DND-41 (cell line): ENCODE measurements around the gene ZFP36L2.

Source experiments
- ATAC-seq: fragments of 200-7000 bp; cut with Tn5 transposase; 3 replicates; pipeline ENCODE4 v1.9.1; 2021; ENCODE audit warnings: low read depth; ENCODE audit not compliant: insufficient read depth
- DNase-seq: peaks from one replicate; pipeline ENCODE4 v3.0.0-alpha.2; 2020
- H2AFZ ChIP-seq: 2 replicates; pipeline ENCODE4 v1.6.0; 2012; ENCODE audit warnings: low read depth, low read length
- H3K27ac ChIP-seq: 2 replicates; pipeline ENCODE4 v1.5.1; 2012; ENCODE audit warnings: low read length, inconsistent platforms
- H3K27me3 ChIP-seq: fragments of 200-600 bp; sonication (generic); 2 replicates; pipeline ENCODE4 v1.6.0; 2012; ENCODE audit warnings: low read length, mild to moderate bottlenecking, inconsistent platforms; ENCODE audit not compliant: insufficient read depth, poor library complexity
- H3K36me3 ChIP-seq: 2 replicates; pipeline ENCODE4 v1.5.1; 2012; ENCODE audit warnings: low read length, inconsistent platforms; ENCODE audit not compliant: insufficient read depth
- H3K4me1 ChIP-seq: 2 replicates; pipeline ENCODE4 v1.5.1; 2012; ENCODE audit warnings: mild to moderate bottlenecking, low read length; ENCODE audit not compliant: insufficient read depth
- H3K4me2 ChIP-seq: 2 replicates; pipeline ENCODE4 v1.6.0; 2012; ENCODE audit warnings: mild to moderate bottlenecking, moderate library complexity, low read length, inconsistent platforms; ENCODE audit not compliant: insufficient read depth
- H3K4me3 ChIP-seq, 2 experiments: fragments of 200-600 bp in 1 of 2; shearing (Covaris generic) in 1 of 2; 2 replicates each; pipeline ENCODE4 v1.5.1; 2012 to 2016; ENCODE audit warnings: inconsistent platforms in 2 of 2, low read length in 2 of 2, mild to moderate bottlenecking in 2 of 2, low read depth in 1 of 2, moderate library complexity in 1 of 2
- H3K79me2 ChIP-seq: 2 replicates; pipeline ENCODE4 v1.6.0; 2012; ENCODE audit warnings: low read length, inconsistent platforms; ENCODE audit not compliant: insufficient read depth
- H3K9ac ChIP-seq: 2 replicates; pipeline ENCODE4 v1.6.0; 2012; ENCODE audit warnings: low read depth, mild to moderate bottlenecking, inconsistent platforms, low read length, moderate library complexity
- H3K9me3 ChIP-seq: 2 replicates; pipeline ENCODE4 v1.5.1; 2012; ENCODE audit warnings: low read length, moderate library complexity, mild to moderate bottlenecking, inconsistent platforms; ENCODE audit not compliant: insufficient read depth, severe bottlenecking
- H4K20me1 ChIP-seq: 2 replicates; pipeline ENCODE4 v1.6.0; 2012; ENCODE audit warnings: low read length; ENCODE audit not compliant: insufficient read depth
- CTCF ChIP-seq: IDR thresholded peaks from 2 replicates; pipeline ENCODE4 v1.5.1; 2012; ENCODE audit warnings: borderline replicate concordance, low read length, moderate library complexity, mild to moderate bottlenecking; ENCODE audit not compliant: poor library complexity, severe bottlenecking; ENCODE audit errors: extremely low read depth
- EZH2 ChIP-seq: IDR thresholded peaks from 3 replicates; pipeline ENCODE4 v1.6.1; 2012; ENCODE audit warnings: borderline replicate concordance, low read depth, mild to moderate bottlenecking, moderate library complexity, low read length, inconsistent platforms; ENCODE audit not compliant: severe bottlenecking

The ZFP36L2 gene

GRCh38 chr2:43209204-43209717 is 17.1 kb downstream of the ZFP36L2 start:
- Histone ChIP-seq H3K36me3 (no peaks in the 10 kb centered on the region), H3K9ac (no peak overlapping the region), H3K79me2 (no peaks in the 10 kb centered on the region), H2AFZ (no peak overlapping the region), H3K9me3 (no peaks in the 10 kb centered on the region), H3K4me2 (no peak overlapping the region), H3K4me1 (peaks cover 6% of the 10 kb centered on the region), H4K20me1 (no peaks in the 10 kb centered on the region), H3K27ac (0 out of 2 replicates have a peak overlapping the region, but pooled peaks have one; percentile 5), H3K27me3 (no peaks in the 10 kb centered on the region), H3K4me3 (no peak overlapping the region)
- DNase-seq, result no peak
- TF ChIP-seq CTCF (no peak), EZH2 (no peak)
- no peak for ATAC-seq

- no peak overlapping the region for H3K4me3 ChIP-seq
- TF ChIP-seq CTCF (no peak), EZH2 (no peak)
- no peaks in the 10 kb centered on the region for H3K9me3 ChIP-seq
- H3K79me2 ChIP-seq, result no peaks in the 10 kb centered on the region
- no peak overlapping the region for H3K4me2 ChIP-seq
- DNase-seq, result no peak
- no peaks in the 10 kb centered on the region for H3K36me3 ChIP-seq
- no peak overlapping the region for H3K9ac ChIP-seq
- H3K27me3 ChIP-seq, result no peaks in the 10 kb centered on the region
- no peak for ATAC-seq
- no peak overlapping the region for H2AFZ ChIP-seq
- no peaks in the 10 kb centered on the region for H4K20me1 ChIP-seq
- H3K4me1 ChIP-seq, result peaks cover 17% of the 10 kb centered on the region
- peak overlapping the region; percentile 58; the same call in 1 of the 2 replicates for H3K27ac ChIP-seq
Observed at GRCh38 chr2:43207553-43208300, 18.7 kb downstream of the ZFP36L2 start.

GRCh38 chr2:43206602-43207001 is 19.8 kb downstream of the ZFP36L2 start:
- TF ChIP-seq CTCF, result no peak
- TF ChIP-seq EZH2, result no peak
- Histone ChIP-seq H3K27ac (no peak overlapping the region; the same call in 1 of the 2 replicates), H3K27me3 (no peaks in the 10 kb centered on the region), H3K4me2 (no peak overlapping the region), H3K4me1 (peaks cover 27% of the 10 kb centered on the region), H3K79me2 (no peaks in the 10 kb centered on the region), H3K4me3 (no peak overlapping the region), H3K9ac (no peak overlapping the region), H3K9me3 (no peaks in the 10 kb centered on the region), H3K36me3 (no peaks in the 10 kb centered on the region), H4K20me1 (no peaks in the 10 kb centered on the region), H2AFZ (no peak overlapping the region)
- ATAC-seq (no peak), DNase-seq (no peak)
